ENCODE results near the gene RFTN1. TPM values are rescaled to one million over a fixed set of nuclear protein-coding genes. Genes with fewer than 3 reads are reported as not detected.
A peak's percentile ranks its signal among the peaks of the same experiment; 100 is the strongest.

The RFTN1 gene
- total RNA-seq, 4 donors from 2014 or later: 113 to 137 (median 122) TPM

- Histone ChIP-seq H3K9me3 (peaks cover 0 to 3% (median 0%) of the 10 kb centered on the region in 4 donors), H3K27ac (no peak overlapping the region), H3K36me3 (peaks cover 0 to 23% (median 0%) of the 10 kb centered on the region in 3 donors), H3K4me3 (no peak overlapping the region), H3K4me1 (peaks cover 0 to 14% (median under 1%) of the 10 kb centered on the region in 4 donors), H3K27me3 (no peaks in the 10 kb centered on the region)
- DNase-seq (ENCODE audit: low spot score in 2 of 2): no peak
- TF ChIP-seq EP300 (IDR thresholded peaks at IDR 0.05) (no peak), POLR2A (IDR thresholded peaks at IDR 0.05) (no peak)
- TF ChIP-seq, protein P1, sequence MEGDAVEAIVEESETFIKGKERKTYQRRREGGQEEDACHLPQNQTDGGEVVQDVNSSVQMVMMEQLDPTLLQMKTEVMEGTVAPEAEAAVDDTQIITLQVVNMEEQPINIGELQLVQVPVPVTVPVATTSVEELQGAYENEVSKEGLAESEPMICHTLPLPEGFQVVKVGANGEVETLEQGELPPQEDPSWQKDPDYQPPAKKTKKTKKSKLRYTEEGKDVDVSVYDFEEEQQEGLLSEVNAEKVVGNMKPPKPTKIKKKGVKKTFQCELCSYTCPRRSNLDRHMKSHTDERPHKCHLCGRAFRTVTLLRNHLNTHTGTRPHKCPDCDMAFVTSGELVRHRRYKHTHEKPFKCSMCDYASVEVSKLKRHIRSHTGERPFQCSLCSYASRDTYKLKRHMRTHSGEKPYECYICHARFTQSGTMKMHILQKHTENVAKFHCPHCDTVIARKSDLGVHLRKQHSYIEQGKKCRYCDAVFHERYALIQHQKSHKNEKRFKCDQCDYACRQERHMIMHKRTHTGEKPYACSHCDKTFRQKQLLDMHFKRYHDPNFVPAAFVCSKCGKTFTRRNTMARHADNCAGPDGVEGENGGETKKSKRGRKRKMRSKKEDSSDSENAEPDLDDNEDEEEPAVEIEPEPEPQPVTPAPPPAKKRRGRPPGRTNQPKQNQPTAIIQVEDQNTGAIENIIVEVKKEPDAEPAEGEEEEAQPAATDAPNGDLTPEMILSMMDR (IDR thresholded peaks at IDR 0.05): no peak
- WGBS, 2 donors: 95 to 100% methylated on average over 6 of the region's 6 CpGs
Observed at GRCh38 chr3:16355828-16356227, 157.7 kb downstream of the RFTN1 start.

GRCh38 chr3:16354291-16354690, 159.2 kb downstream of the RFTN1 start:
- Histone ChIP-seq H3K27ac (no peak overlapping the region), H3K36me3 (peaks cover 0 to 31% (median 0%) of the 10 kb centered on the region in 3 donors), H3K27me3 (no peaks in the 10 kb centered on the region), H3K4me1 (peaks cover 0 to 23% (median 3%) of the 10 kb centered on the region in 4 donors), H3K9me3 (no peaks in the 10 kb centered on the region), H3K4me3 (no peak overlapping the region)
- TF ChIP-seq POLR2A (IDR thresholded peaks at IDR 0.05) (no peak), EP300 (IDR thresholded peaks at IDR 0.05) (no peak)
- TF ChIP-seq, protein P1 (IDR thresholded peaks at IDR 0.05): no peak
- WGBS, 2 donors: 91 to 100% methylated on average over 3 of the region's 3 CpGs
- no peak for DNase-seq (ENCODE audit: low spot score in 2 of 2)

- H3K27ac ChIP-seq: no peak overlapping the region
- TF ChIP-seq POLR2A (IDR thresholded peaks at IDR 0.05): no peak
- TF ChIP-seq, protein P1 (IDR thresholded peaks at IDR 0.05): no peak
- TF ChIP-seq EP300 (IDR thresholded peaks at IDR 0.05): no peak
- H3K4me3 ChIP-seq: no peak overlapping the region
- H3K4me1 ChIP-seq: peaks cover 0 to 23% (median 3%) of the 10 kb centered on the region in 4 donors
- H3K36me3 ChIP-seq: peaks cover 0 to 50% (median 0%) of the 10 kb centered on the region in 3 donors
- 74 to 76% methylated on average over 2 of the region's 2 CpGs for WGBS, 2 donors
- no peaks in the 10 kb centered on the region for H3K9me3 ChIP-seq
- no peak for DNase-seq (ENCODE audit: low spot score in 2 of 2)
- H3K27me3 ChIP-seq: no peaks in the 10 kb centered on the region
Observed at GRCh38 chr3:16352428-16352827, 161.1 kb downstream of the RFTN1 start.

GRCh38 chr3:16350597-16351318, 162.7 kb downstream of the RFTN1 start:
- Histone ChIP-seq H3K9me3 (no peaks in the 10 kb centered on the region), H3K4me3 (no peak overlapping the region), H3K4me1 (peaks cover 0 to 23% (median 3%) of the 10 kb centered on the region in 4 donors), H3K36me3 (peaks cover 0 to 58% (median 0%) of the 10 kb centered on the region in 3 donors), H3K27ac (peak overlapping the region in 2 of 4 donors; percentile 6 to 64), H3K27me3 (no peaks in the 10 kb centered on the region)
- TF ChIP-seq POLR2A (IDR thresholded peaks at IDR 0.05) (no peak), EP300 (IDR thresholded peaks at IDR 0.05) (no peak)
- TF ChIP-seq, protein P1 (IDR thresholded peaks at IDR 0.05): no peak
- no peak for DNase-seq (ENCODE audit: low spot score in 2 of 2)
- 86 to 90% methylated on average over 5 of the region's 5 CpGs for WGBS, 2 donors

DNA sequence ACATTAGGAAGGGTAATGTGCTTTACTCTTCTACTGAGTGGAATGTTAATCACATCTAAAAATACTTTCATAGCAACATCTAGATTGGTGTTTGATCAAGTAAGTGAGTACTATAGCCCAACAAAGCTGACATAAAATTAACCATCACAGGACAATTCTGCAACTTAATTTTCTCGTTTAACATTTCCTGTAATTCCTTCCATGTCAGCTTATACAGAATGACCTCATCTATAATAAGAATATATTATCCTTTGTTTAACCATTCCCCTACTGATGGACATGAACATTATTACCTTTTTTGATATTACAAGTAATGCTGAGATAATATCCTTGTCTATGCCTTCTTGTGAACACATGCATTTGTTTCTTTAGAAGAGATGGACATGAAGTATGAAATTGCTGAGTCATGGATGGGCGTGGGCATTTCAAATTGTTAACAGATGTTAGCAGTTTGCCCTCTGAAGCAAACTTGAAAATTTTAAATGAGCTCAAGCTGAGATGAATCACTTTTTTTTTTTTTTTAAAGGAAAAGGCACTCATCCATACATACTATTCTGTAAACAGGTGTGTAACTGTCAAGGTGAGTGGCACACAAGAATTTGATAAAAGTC, 163.4 kb downstream of the RFTN1 start:
- Histone ChIP-seq H3K9me3 (no peaks in the 10 kb centered on the region), H3K36me3 (peaks cover 0 to 64% (median 0%) of the 10 kb centered on the region in 3 donors), H3K4me3 (no peak overlapping the region), H3K27me3 (no peaks in the 10 kb centered on the region), H3K27ac (peak overlapping the region in 1 of 4 donors; percentile 64), H3K4me1 (peaks cover 0 to 23% (median 3%) of the 10 kb centered on the region in 4 donors)
- 25 to 31% methylated on average over 2 of the region's 2 CpGs for whole genome bisulfite sequencing, 2 donors
- no peak for DNase-seq (ENCODE audit: low spot score in 2 of 2)
- TF ChIP-seq EP300 (IDR thresholded peaks at IDR 0.05): no peak

All from tibial nerve (tissue), 4 donors.